GM23338 (cell line): ENCODE data around the gene EID2B. TPM values are rescaled to one million over a fixed set of nuclear protein-coding genes. Genes with fewer than 3 reads are reported as not detected.

Experiments
- EZH2phosphoT487 ChIP-seq: fragments of 200-600 bp; sonication (generic); IDR thresholded peaks from one replicate; pipeline ENCODE4 v1.8.1; 2018; ENCODE audit warnings: antibody characterized with exemption; ENCODE audit not compliant: unreplicated experiment
- JUNB ChIP-seq: IDR thresholded peaks from one replicate; pipeline ENCODE4 v1.6.1; 2016; ENCODE audit warnings: antibody characterized with exemption; ENCODE audit not compliant: unreplicated experiment
- POLR2AphosphoS5 ChIP-seq: IDR thresholded peaks from 2 replicates; pipeline ENCODE4 v1.6.1; 2016; ENCODE audit warnings: antibody characterized with exemption, low read depth
- STAT1 ChIP-seq: IDR thresholded peaks from one replicate; pipeline ENCODE4 v1.6.1; 2016; ENCODE audit warnings: antibody characterized with exemption; ENCODE audit not compliant: unreplicated experiment
- ZNF114 ChIP-seq: fragments of 250-450 bp; sonication (Bioruptor Pico); IDR thresholded peaks from 2 replicates; pipeline ENCODE4 v1.5.0; 2020; ENCODE audit warnings: mild to moderate bottlenecking, moderate library complexity
- ZNF331 ChIP-seq: fragments of 250-450 bp; sonication (Bioruptor Pico); IDR thresholded peaks from 2 replicates; pipeline ENCODE4 v1.5.0; 2020; ENCODE audit warnings: low read depth, mild to moderate bottlenecking, moderate library complexity
- polyA plus RNA-seq: library from polyadenylated mRNA; unstranded; fragments of >200 nt; fragmentation: Nextera tagmentation; extraction: Ambion mirVana; gene quantifications from 2 replicates; pipeline ENCODE4 v1.2.1, GENCODE V29; 2016
- total RNA-seq: library from RNA; depleted of rRNA; stranded (reverse); fragments of >200 nt; shearing (Covaris generic); gene quantifications from 2 replicates; pipeline ENCODE4 v1.2.3, GENCODE V29; 2014; rRNA removed
- TF ChIP-seq, protein P1 (sequence below): IDR thresholded peaks from one replicate; pipeline ENCODE4 v1.6.1; 2018; ENCODE audit warnings: antibody characterized with exemption; ENCODE audit not compliant: unreplicated experiment

EID2B gene
- total and polyA plus RNA-seq, 2 experiments from 2014 or later: 2.5 to 4.6 TPM

GRCh38 chr19:39481229-39481545 lies 51.5 kb downstream of the EID2B start (continued):
- TF ChIP-seq ZNF331 (CRISPR knock-in tag) (no peak), POLR2AphosphoS5 (no peak), EZH2phosphoT487 (no peak), STAT1 (no peak), JUNB (no peak), ZNF114 (CRISPR knock-in tag) (no peak)
- TF ChIP-seq, protein P1, sequence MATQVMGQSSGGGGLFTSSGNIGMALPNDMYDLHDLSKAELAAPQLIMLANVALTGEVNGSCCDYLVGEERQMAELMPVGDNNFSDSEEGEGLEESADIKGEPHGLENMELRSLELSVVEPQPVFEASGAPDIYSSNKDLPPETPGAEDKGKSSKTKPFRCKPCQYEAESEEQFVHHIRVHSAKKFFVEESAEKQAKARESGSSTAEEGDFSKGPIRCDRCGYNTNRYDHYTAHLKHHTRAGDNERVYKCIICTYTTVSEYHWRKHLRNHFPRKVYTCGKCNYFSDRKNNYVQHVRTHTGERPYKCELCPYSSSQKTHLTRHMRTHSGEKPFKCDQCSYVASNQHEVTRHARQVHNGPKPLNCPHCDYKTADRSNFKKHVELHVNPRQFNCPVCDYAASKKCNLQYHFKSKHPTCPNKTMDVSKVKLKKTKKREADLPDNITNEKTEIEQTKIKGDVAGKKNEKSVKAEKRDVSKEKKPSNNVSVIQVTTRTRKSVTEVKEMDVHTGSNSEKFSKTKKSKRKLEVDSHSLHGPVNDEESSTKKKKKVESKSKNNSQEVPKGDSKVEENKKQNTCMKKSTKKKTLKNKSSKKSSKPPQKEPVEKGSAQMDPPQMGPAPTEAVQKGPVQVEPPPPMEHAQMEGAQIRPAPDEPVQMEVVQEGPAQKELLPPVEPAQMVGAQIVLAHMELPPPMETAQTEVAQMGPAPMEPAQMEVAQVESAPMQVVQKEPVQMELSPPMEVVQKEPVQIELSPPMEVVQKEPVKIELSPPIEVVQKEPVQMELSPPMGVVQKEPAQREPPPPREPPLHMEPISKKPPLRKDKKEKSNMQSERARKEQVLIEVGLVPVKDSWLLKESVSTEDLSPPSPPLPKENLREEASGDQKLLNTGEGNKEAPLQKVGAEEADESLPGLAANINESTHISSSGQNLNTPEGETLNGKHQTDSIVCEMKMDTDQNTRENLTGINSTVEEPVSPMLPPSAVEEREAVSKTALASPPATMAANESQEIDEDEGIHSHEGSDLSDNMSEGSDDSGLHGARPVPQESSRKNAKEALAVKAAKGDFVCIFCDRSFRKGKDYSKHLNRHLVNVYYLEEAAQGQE: no peak

Other genes starting within 250 kb of the EID2B start
- not detected in 2 replicates for gene IFNL1, start 236.4 kb downstream of the EID2B start, total RNA-seq
- not detected in 2 replicates for gene IFNL1, start 236.4 kb downstream of the EID2B start, polyA plus RNA-seq
- gene LRFN1, start 212.0 kb downstream of the EID2B start, total RNA-seq: 8.1 and 10.0 TPM in 2 replicates
- 3.2 and 4.1 TPM in 2 replicates for gene LRFN1, start 212.0 kb downstream of the EID2B start, polyA plus RNA-seq
- gene GMFG, start 196.8 kb downstream of the EID2B start, total RNA-seq: not detected in 2 replicates
- gene GMFG, start 196.8 kb downstream of the EID2B start, polyA plus RNA-seq: 1.0 and 1.3 TPM in 2 replicates
- 124 and 172 TPM in 2 replicates for gene SAMD4B, start 190.4 kb downstream of the EID2B start, total RNA-seq
- 104 and 107 TPM in 2 replicates for gene SAMD4B, start 190.4 kb downstream of the EID2B start, polyA plus RNA-seq
- 24.6 and 47.3 TPM in 2 replicates for gene PAF1, start 141.7 kb downstream of the EID2B start, total RNA-seq
- 21.3 and 22.1 TPM in 2 replicates for gene PAF1, start 141.7 kb downstream of the EID2B start, polyA plus RNA-seq
- gene MED29, start 141.5 kb downstream of the EID2B start, total RNA-seq: 62.0 and 63.0 TPM in 2 replicates
- gene MED29, start 141.5 kb downstream of the EID2B start, polyA plus RNA-seq: 26.1 and 27.5 TPM in 2 replicates
- gene ZFP36, start 126.0 kb downstream of the EID2B start, total RNA-seq: 9.5 and 10.6 TPM in 2 replicates
- gene ZFP36, start 126.0 kb downstream of the EID2B start, polyA plus RNA-seq: 27.5 and 27.7 TPM in 2 replicates
- gene PLEKHG2, start 120.2 kb downstream of the EID2B start, total RNA-seq: 35.2 and 41.3 TPM in 2 replicates
- gene PLEKHG2, start 120.2 kb downstream of the EID2B start, polyA plus RNA-seq: 15.5 and 16.2 TPM in 2 replicates
- 106 and 207 TPM in 2 replicates for gene RPS16, start 96.9 kb downstream of the EID2B start, total RNA-seq
- 1,901 and 2,135 TPM in 2 replicates for gene RPS16, start 96.9 kb downstream of the EID2B start, polyA plus RNA-seq
- 75.0 and 108 TPM in 2 replicates for gene SUPT5H, start 87.3 kb downstream of the EID2B start, total RNA-seq
- 144 and 150 TPM in 2 replicates for gene SUPT5H, start 87.3 kb downstream of the EID2B start, polyA plus RNA-seq
- gene TIMM50, start 52.0 kb downstream of the EID2B start, total RNA-seq: 119 and 120 TPM in 2 replicates
- gene TIMM50, start 52.0 kb downstream of the EID2B start, polyA plus RNA-seq: 139 and 145 TPM in 2 replicates
- 15.6 and 19.1 TPM in 2 replicates for gene DLL3, start 33.9 kb downstream of the EID2B start, total RNA-seq
- gene DLL3, start 33.9 kb downstream of the EID2B start, polyA plus RNA-seq: 9.8 and 9.9 TPM in 2 replicates
- gene SELENOV, start 17.7 kb downstream of the EID2B start, total RNA-seq: 8.7 and 13.8 TPM in 2 replicates
- gene SELENOV, start 17.7 kb downstream of the EID2B start, polyA plus RNA-seq: 8.0 and 12.4 TPM in 2 replicates
- gene EID2, start 7.3 kb upstream of the EID2B start, total RNA-seq: 22.8 and 25.2 TPM in 2 replicates
- gene EID2, start 7.3 kb upstream of the EID2B start, polyA plus RNA-seq: 24.4 and 24.6 TPM in 2 replicates
- gene LGALS13, start 69.7 kb upstream of the EID2B start, total RNA-seq: not detected in 2 replicates
- gene LGALS13, start 69.7 kb upstream of the EID2B start, polyA plus RNA-seq: not detected in 2 replicates
- not detected in 2 replicates for gene LGALS16, start 123.1 kb upstream of the EID2B start, total RNA-seq
- not detected in 2 replicates for gene LGALS16, start 123.1 kb upstream of the EID2B start, polyA plus RNA-seq
- not detected in 2 replicates for gene LGALS14, start 171.6 kb upstream of the EID2B start, total RNA-seq
- gene LGALS14, start 171.6 kb upstream of the EID2B start, polyA plus RNA-seq: not detected in 2 replicates
- not detected in 2 replicates for gene CLC, start 205.2 kb upstream of the EID2B start, total RNA-seq
- gene CLC, start 205.2 kb upstream of the EID2B start, polyA plus RNA-seq: 0.63 TPM in 1 of 2 replicates, not detected in the other
- not detected in 2 replicates for gene LEUTX, start 246.0 kb upstream of the EID2B start, total RNA-seq
- 0.47 TPM in 1 of 2 replicates, not detected in the other for gene LEUTX, start 246.0 kb upstream of the EID2B start, polyA plus RNA-seq